Right lung (tissue), 5 donors: ENCODE results near the gene C2CD2L. TPM values are rescaled to one million over a fixed set of nuclear protein-coding genes. Genes with fewer than 3 reads are reported as not detected.
"Not testable (repeated sequence)": the region's sequence is repeated elsewhere in the genome, so short reads cannot be mapped to it uniquely, and the experiment has no call there.

Source experiments
- DNase-seq, 2 donors: peaks; one replicate each; pipeline ENCODE4 v3.0.0-alpha.2; 2013
- polyA plus RNA-seq, 5 donors: library from polyadenylated mRNA; unstranded; fragments of 120-200 nt; gene quantifications; one replicate each; pipeline versions ENCODE4 v1.2.1 to v1.2.3, GENCODE V29; 2013; ENCODE audit warnings: inconsistent platforms in 1 of 5, low replicate concordance in 1 of 5; ENCODE audit not compliant: insufficient read length in 5 of 5, insufficient read depth in 1 of 5

Gene C2CD2L
- polyA plus RNA-seq, 5 donors: 6.2 to 9.8 (median 9.0) TPM

GRCh38 chr11:119149786-119150275 lies 42.7 kb downstream of the C2CD2L start:
- DNase-seq: no peak

GRCh38 chr11:119152043-119152442 lies 44.9 kb downstream of the C2CD2L start:
- no peak for DNase-seq

- no peak for DNase-seq
Observed at GRCh38 chr11:119152604-119153003, 45.5 kb downstream of the C2CD2L start.

GRCh38 chr11:119153049-119153818 lies 46.1 kb downstream of the C2CD2L start:
- DNase-seq: no peak

- no peak for DNase-seq
Observed at GRCh38 chr11:119154178-119154577, 47.0 kb downstream of the C2CD2L start.

GRCh38 chr11:119155733-119156492 lies 48.8 kb downstream of the C2CD2L start:
- no peak for DNase-seq

GRCh38 chr11:119156496-119156895 lies 49.4 kb downstream of the C2CD2L start:
- no peak for DNase-seq

- DNase-seq: no peak
Observed at GRCh38 chr11:119157063-119157462, 49.9 kb downstream of the C2CD2L start.

GRCh38 chr11:119158467-119158866 lies 51.3 kb downstream of the C2CD2L start:
- DNase-seq: no peak

- no peak for DNase-seq
Observed at GRCh38 chr11:119160151-119160550, 53.0 kb downstream of the C2CD2L start.

- no peak for DNase-seq
Observed at GRCh38 chr11:119161871-119162270, 54.7 kb downstream of the C2CD2L start.

GRCh38 chr11:119166368-119167076 lies 59.4 kb downstream of the C2CD2L start:
- no peak for DNase-seq

GRCh38 chr11:119167077-119167458 lies 59.9 kb downstream of the C2CD2L start:
- DNase-seq: not testable (repeated sequence)

GRCh38 chr11:119167933-119168332 lies 60.8 kb downstream of the C2CD2L start:
- no peak for DNase-seq

Other genes starting within 250 kb of the C2CD2L start
- gene CXCR5, start 223.5 kb upstream of the C2CD2L start, polyA plus RNA-seq: not detected
- gene BCL9L, start 181.4 kb upstream of the C2CD2L start, polyA plus RNA-seq: 10 to 100 TPM; 27.4 to 65.1 (median 52.0) TPM
- 1 to 10 TPM; 1.9 to 3.8 (median 3.4) TPM for gene UPK2, start 151.0 kb upstream of the C2CD2L start, polyA plus RNA-seq
- gene FOXR1, start 135.6 kb upstream of the C2CD2L start, polyA plus RNA-seq: under 1 TPM in 2 of 5 donors, not detected in 3; 0.10 to 0.27 TPM
- 10 to 100 TPM; 31.7 to 44.6 (median 38.3) TPM for gene CENATAC, start 109.2 kb upstream of the C2CD2L start, polyA plus RNA-seq
- 1,000 to 10,000 TPM; 1,442 to 1,768 (median 1,521) TPM for gene RPS25, start 89.0 kb upstream of the C2CD2L start, polyA plus RNA-seq
- 10 to 100 TPM; 67.9 to 96.9 (median 72.4) TPM for gene TRAPPC4, start 88.6 kb upstream of the C2CD2L start, polyA plus RNA-seq
- 10 to 100 TPM; 23.1 to 30.1 (median 24.3) TPM for gene SLC37A4, start 76.5 kb upstream of the C2CD2L start, polyA plus RNA-seq
- 10 to 100 TPM; 62.2 to 92.3 (median 70.6) TPM for gene HYOU1, start 50.1 kb upstream of the C2CD2L start, polyA plus RNA-seq
- 10 to 100 TPM; 49.5 to 61.1 (median 54.0) TPM for gene VPS11, start 39.5 kb upstream of the C2CD2L start, polyA plus RNA-seq
- 10 to 100 TPM; 21.9 to 33.8 (median 25.8) TPM for gene HMBS, start 22.5 kb upstream of the C2CD2L start, polyA plus RNA-seq
- 10 to 100 TPM; 45.2 to 54.4 (median 51.1) TPM for gene DPAGT1, start 5.5 kb upstream of the C2CD2L start, polyA plus RNA-seq
- gene HINFP, start 14.2 kb downstream of the C2CD2L start, polyA plus RNA-seq: 10 to 100 TPM; 31.5 to 44.4 (median 36.4) TPM
- gene ABCG4, start 41.7 kb downstream of the C2CD2L start, polyA plus RNA-seq: 1 to 10 TPM; 1.0 to 1.4 (median 1.2) TPM
- 10 to 100 TPM in 2 of 5 donors, 1 to 10 TPM in 3; 9.5 to 14.4 (median 9.9) TPM for gene NLRX1, start 61.4 kb downstream of the C2CD2L start, polyA plus RNA-seq
- 1 to 10 TPM in 3 of 5 donors, under 1 TPM in 2; 0.38 to 1.3 (median 1.1) TPM for gene NHERF4, start 78.1 kb downstream of the C2CD2L start, polyA plus RNA-seq
- 10 to 100 TPM; 16.1 to 22.8 (median 20.5) TPM for gene CBL, start 99.0 kb downstream of the C2CD2L start, polyA plus RNA-seq
- gene MCAM, start 209.8 kb downstream of the C2CD2L start, polyA plus RNA-seq: 100 to 1,000 TPM in 4 of 5 donors, 10 to 100 TPM in 1; 89.3 to 139 (median 108) TPM
- 10 to 100 TPM; 26.7 to 30.3 (median 28.9) TPM for gene RNF26, start 227.2 kb downstream of the C2CD2L start, polyA plus RNA-seq
- 10 to 100 TPM; 36.0 to 70.5 (median 41.8) TPM for gene C1QTNF5, start 233.5 kb downstream of the C2CD2L start, polyA plus RNA-seq
- under 1 TPM in 2 of 5 donors, not detected in 3; 0.06 TPM for gene MFRP, start 239.4 kb downstream of the C2CD2L start, polyA plus RNA-seq